GM18868 (cell line): ENCODE measurements around the gene ITGB8.

Experiments
- ATAC-seq: cut with Tn5 transposase; IDR thresholded peaks from one replicate; pipeline ENCODE4 v1.9.1; 2021; ENCODE audit warnings: mild to moderate bottlenecking, moderate library complexity; ENCODE audit not compliant: unreplicated experiment

Gene ITGB8

GRCh38 chr7:20307119-20307518, 23.6 kb upstream of the ITGB8 start:
- ATAC-seq, result peak; percentile 85

GRCh38 chr7:20307901-20308300, 22.8 kb upstream of the ITGB8 start:
- ATAC-seq, result no peak

- no peak for ATAC-seq
These were observed 20.4 kb upstream of the ITGB8 start for GRCh38 chr7:20310301-20310700.

- peak; percentile 50 for ATAC-seq
These were observed 19.5 kb upstream of the ITGB8 start for GRCh38 chr7:20310963-20311742.

- ATAC-seq, result no peak
These were observed 19.0 kb upstream of the ITGB8 start for GRCh38 chr7:20311743-20312042.

GRCh38 chr7:20312562-20312961, 18.1 kb upstream of the ITGB8 start:
- ATAC-seq, result no peak

- ATAC-seq, result no peak
These were observed 17.1 kb upstream of the ITGB8 start for GRCh38 chr7:20313626-20314025.

- ATAC-seq, result no peak
These were observed 16.5 kb upstream of the ITGB8 start for GRCh38 chr7:20314198-20314597.

- ATAC-seq, result no peak
These were observed 14.0 kb upstream of the ITGB8 start for GRCh38 chr7:20316706-20317105.

- ATAC-seq, result peak; percentile 70
These were observed 13.3 kb upstream of the ITGB8 start for GRCh38 chr7:20317413-20317812.

- ATAC-seq, result no peak
These were observed 11.8 kb upstream of the ITGB8 start for GRCh38 chr7:20318933-20319332.

GRCh38 chr7:20320322-20320721, 10.4 kb upstream of the ITGB8 start:
- no peak for ATAC-seq

GRCh38 chr7:20320786-20321185, 9.9 kb upstream of the ITGB8 start:
- no peak for ATAC-seq

- ATAC-seq, result no peak
These were observed 7.1 kb upstream of the ITGB8 start for GRCh38 chr7:20323595-20323994.

- ATAC-seq, result no peak
These were observed 4.4 kb upstream of the ITGB8 start for GRCh38 chr7:20326342-20326741.

GRCh38 chr7:20327055-20327454, 3.6 kb upstream of the ITGB8 start:
- ATAC-seq, result no peak

GRCh38 chr7:20328027-20328426, 2.7 kb upstream of the ITGB8 start:
- ATAC-seq, result no peak

- no peak for ATAC-seq
These were observed 2.0 kb upstream of the ITGB8 start for GRCh38 chr7:20328692-20329091.

- peak; percentile 44 for ATAC-seq
These were observed 1.1 kb upstream of the ITGB8 start for GRCh38 chr7:20329389-20330238.

- ATAC-seq, result peak; percentile 29
These were observed 519 bp downstream of the ITGB8 start for GRCh38 chr7:20330928-20331909.
